ENCODE data around the gene IRGM.

The IRGM gene

GRCh38 chr5:150895431-150896428 lies 49.4 kb downstream of the IRGM start:
- DNase-seq (ENCODE audit: low spot score): no peak

Measured in AG08395 (cell line).